GM23338 (cell line): Measurements from ENCODE around the gene CCDC97.

Experiments
- EZH2 ChIP-seq: fragments of 200-600 bp; sonication (generic); IDR thresholded peaks from one replicate; pipeline ENCODE4 v1.8.0; 2017; ENCODE audit warnings: antibody characterized with exemption, mild to moderate bottlenecking, low read depth; ENCODE audit not compliant: unreplicated experiment
- EZH2phosphoT487 ChIP-seq: fragments of 200-600 bp; sonication (generic); IDR thresholded peaks from one replicate; pipeline ENCODE4 v1.8.1; 2018; ENCODE audit warnings: antibody characterized with exemption; ENCODE audit not compliant: unreplicated experiment
- JUNB ChIP-seq: IDR thresholded peaks from one replicate; pipeline ENCODE4 v1.6.1; 2016; ENCODE audit warnings: antibody characterized with exemption; ENCODE audit not compliant: unreplicated experiment
- POLR2AphosphoS5 ChIP-seq: IDR thresholded peaks from 2 replicates; pipeline ENCODE4 v1.6.1; 2016; ENCODE audit warnings: antibody characterized with exemption, low read depth
- ZNF331 ChIP-seq: fragments of 250-450 bp; sonication (Bioruptor Pico); IDR thresholded peaks from 2 replicates; pipeline ENCODE4 v1.5.0; 2020; ENCODE audit warnings: low read depth, mild to moderate bottlenecking, moderate library complexity
- TF ChIP-seq, protein P1 (sequence below), 2 experiments: fragments of 200-600 bp in 1 of 2; sonication (generic) in 1 of 2; conservative IDR thresholded peaks; 2 replicates each; pipeline versions ENCODE4 v1.5.1 to v1.6.1; 2016 to 2017; ENCODE audit warnings: antibody characterized with exemption in 2 of 2, low read depth in 2 of 2, mild to moderate bottlenecking in 2 of 2, moderate library complexity in 1 of 2
- TF ChIP-seq, protein P2 (sequence below): IDR thresholded peaks from one replicate; pipeline ENCODE4 v1.6.1; 2018; ENCODE audit warnings: antibody characterized with exemption; ENCODE audit not compliant: unreplicated experiment

DNA sequence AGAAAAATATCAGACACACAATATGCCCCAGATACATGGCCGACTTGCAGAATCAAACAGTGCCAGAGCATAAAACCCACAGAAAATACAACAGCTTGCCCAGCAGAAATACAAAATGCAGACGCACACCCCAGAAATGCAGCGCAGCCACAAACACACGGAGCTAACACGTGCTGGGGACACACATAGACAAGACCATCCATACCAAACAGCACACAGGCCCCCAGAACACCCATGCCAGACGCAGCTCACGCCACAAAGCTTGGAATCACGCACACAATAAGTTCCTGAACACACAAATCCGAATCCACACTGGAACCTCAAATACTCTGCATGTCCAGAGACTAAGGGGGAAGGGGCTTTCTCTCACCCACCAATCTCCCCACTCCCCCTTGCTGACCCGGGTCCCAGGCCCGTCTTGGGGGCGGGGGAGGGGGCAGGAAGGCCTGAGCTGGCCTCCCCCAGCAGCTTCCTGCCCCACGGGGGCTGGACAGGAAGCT lies 17.2 kb downstream of the CCDC97 start:
- TF ChIP-seq, protein P1, sequence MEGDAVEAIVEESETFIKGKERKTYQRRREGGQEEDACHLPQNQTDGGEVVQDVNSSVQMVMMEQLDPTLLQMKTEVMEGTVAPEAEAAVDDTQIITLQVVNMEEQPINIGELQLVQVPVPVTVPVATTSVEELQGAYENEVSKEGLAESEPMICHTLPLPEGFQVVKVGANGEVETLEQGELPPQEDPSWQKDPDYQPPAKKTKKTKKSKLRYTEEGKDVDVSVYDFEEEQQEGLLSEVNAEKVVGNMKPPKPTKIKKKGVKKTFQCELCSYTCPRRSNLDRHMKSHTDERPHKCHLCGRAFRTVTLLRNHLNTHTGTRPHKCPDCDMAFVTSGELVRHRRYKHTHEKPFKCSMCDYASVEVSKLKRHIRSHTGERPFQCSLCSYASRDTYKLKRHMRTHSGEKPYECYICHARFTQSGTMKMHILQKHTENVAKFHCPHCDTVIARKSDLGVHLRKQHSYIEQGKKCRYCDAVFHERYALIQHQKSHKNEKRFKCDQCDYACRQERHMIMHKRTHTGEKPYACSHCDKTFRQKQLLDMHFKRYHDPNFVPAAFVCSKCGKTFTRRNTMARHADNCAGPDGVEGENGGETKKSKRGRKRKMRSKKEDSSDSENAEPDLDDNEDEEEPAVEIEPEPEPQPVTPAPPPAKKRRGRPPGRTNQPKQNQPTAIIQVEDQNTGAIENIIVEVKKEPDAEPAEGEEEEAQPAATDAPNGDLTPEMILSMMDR (conservative IDR thresholded peaks at IDR 0.05; ENCODE audit: low read depth in 2 of 2), result no peak
- TF ChIP-seq EZH2, result no peak
- no peak for TF ChIP-seq EZH2phosphoT487
- TF ChIP-seq POLR2AphosphoS5, result no peak
- TF ChIP-seq, protein P2, sequence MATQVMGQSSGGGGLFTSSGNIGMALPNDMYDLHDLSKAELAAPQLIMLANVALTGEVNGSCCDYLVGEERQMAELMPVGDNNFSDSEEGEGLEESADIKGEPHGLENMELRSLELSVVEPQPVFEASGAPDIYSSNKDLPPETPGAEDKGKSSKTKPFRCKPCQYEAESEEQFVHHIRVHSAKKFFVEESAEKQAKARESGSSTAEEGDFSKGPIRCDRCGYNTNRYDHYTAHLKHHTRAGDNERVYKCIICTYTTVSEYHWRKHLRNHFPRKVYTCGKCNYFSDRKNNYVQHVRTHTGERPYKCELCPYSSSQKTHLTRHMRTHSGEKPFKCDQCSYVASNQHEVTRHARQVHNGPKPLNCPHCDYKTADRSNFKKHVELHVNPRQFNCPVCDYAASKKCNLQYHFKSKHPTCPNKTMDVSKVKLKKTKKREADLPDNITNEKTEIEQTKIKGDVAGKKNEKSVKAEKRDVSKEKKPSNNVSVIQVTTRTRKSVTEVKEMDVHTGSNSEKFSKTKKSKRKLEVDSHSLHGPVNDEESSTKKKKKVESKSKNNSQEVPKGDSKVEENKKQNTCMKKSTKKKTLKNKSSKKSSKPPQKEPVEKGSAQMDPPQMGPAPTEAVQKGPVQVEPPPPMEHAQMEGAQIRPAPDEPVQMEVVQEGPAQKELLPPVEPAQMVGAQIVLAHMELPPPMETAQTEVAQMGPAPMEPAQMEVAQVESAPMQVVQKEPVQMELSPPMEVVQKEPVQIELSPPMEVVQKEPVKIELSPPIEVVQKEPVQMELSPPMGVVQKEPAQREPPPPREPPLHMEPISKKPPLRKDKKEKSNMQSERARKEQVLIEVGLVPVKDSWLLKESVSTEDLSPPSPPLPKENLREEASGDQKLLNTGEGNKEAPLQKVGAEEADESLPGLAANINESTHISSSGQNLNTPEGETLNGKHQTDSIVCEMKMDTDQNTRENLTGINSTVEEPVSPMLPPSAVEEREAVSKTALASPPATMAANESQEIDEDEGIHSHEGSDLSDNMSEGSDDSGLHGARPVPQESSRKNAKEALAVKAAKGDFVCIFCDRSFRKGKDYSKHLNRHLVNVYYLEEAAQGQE, result no peak
- TF ChIP-seq ZNF331 (CRISPR knock-in tag), result no peak
- TF ChIP-seq JUNB, result no peak
